Dedifferentiated amniotic fluid mesenchymal stem cell (primary cell): ENCODE data around the gene SPDYE6.
"Not testable (repeated sequence)": the region's sequence is repeated elsewhere in the genome, so short reads cannot be mapped to it uniquely, and the experiment has no call there.

Experiments used
- DNase-seq: peaks from one replicate; pipeline ENCODE4 v3.0.0-alpha.2; 2016; ENCODE audit errors: extremely low spot score

Gene SPDYE6

GRCh38 chr7:102317231-102318059 is 38.8 kb downstream of the SPDYE6 start:
- DNase-seq: no peak

DNA sequence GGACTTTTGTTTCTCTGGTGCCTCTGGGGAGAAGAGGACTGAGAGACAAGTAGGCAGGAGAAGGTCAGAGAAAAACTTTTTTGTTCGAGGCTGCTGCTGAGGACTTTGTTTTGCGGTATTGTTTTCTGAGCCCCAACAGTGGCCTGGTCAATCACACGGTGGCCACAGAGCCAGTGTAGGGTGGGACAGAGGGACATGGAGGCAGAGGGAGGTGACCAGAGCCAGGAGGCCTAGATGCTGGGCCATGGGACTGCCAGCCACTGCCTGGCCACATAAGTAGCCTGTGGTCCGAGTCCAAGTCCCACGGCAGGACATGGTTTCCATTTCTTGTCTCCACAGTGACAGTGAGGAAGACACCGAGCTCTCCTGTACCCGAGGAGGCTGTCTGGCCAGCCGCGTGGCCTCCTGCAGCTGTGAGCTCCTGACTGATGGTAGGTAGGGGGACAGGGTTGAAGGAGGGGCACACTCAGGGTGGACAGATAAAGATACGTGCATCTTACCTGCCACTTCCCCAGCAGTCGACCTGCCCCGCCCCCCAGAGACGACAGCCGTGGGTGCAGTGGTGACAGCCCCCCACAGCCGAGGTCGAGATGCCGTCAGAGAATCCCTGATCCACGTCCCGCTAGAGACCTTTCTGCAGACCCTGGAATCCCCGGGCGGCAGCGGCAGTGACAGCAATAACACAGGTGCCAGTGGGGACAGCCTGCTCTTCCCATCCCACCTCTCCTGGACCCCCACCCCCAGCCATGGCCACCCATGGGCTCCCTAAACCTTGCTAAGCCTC is 42.1 kb downstream of the SPDYE6 start:
- no peak for DNase-seq

DNA sequence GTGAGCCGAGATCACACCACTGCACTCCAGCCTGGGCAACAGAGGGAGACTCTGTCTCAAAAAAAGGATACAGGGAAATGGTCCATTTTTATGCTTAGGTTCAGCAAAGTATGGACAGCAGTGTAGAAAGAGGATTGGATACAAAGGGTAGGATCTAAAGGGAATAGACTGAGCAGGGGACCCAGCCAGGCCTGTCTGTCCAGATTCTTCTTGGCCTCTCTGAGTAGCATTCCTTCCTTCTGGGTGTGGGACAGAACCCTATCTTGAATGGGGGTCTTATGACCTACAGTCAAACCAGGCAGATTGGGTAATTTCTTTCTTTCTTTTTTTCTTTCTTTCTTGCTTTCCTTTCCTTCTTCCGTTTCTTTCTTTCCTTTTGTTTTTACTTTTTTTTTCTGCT is 43.9 kb downstream of the SPDYE6 start:
- no peak for DNase-seq

GRCh38 chr7:102310414-102310815 is 45.8 kb downstream of the SPDYE6 start:
- no peak for DNase-seq

DNA sequence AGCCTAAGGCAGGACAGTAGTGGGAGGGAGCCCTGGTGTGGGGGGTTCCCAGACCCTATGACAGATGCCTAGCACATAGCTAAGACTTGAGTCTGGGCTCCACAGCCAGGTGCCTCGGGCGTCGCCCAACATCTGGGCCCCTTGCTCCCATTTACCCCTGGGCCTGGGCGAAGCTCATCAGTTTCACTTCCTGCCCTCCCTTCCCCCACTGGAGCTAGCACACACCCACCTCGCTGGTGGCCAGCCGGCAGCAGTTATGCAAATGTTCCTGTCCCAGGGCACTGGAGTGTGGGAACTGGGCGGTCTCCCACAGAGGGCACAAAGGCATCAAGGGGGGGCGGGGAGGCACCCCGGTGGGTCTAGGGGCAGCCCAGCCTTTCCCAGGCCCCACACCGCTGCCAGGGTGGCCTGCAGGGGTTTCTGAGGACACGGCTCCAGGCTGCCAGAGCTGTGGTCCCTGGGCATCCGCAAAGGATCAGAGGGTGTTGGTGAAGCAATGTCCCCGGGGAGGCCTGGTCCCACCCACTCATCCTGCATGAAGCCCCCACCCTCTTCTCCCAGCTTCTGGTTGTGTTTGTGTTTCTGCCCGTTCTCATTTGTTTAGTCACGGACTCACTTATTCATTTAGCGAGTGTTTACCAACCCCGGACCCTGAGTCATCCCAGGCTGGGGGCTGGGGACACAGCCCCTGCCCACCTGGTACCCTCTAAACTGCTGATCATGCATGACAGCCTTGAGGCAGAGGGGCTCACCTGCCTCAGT is 49.1 kb downstream of the SPDYE6 start:
- no peak for DNase-seq

GRCh38 chr7:102305414-102306268 is 50.6 kb downstream of the SPDYE6 start:
- DNase-seq: no peak

GRCh38 chr7:102304668-102305067 is 51.6 kb downstream of the SPDYE6 start:
- no peak for DNase-seq

DNA sequence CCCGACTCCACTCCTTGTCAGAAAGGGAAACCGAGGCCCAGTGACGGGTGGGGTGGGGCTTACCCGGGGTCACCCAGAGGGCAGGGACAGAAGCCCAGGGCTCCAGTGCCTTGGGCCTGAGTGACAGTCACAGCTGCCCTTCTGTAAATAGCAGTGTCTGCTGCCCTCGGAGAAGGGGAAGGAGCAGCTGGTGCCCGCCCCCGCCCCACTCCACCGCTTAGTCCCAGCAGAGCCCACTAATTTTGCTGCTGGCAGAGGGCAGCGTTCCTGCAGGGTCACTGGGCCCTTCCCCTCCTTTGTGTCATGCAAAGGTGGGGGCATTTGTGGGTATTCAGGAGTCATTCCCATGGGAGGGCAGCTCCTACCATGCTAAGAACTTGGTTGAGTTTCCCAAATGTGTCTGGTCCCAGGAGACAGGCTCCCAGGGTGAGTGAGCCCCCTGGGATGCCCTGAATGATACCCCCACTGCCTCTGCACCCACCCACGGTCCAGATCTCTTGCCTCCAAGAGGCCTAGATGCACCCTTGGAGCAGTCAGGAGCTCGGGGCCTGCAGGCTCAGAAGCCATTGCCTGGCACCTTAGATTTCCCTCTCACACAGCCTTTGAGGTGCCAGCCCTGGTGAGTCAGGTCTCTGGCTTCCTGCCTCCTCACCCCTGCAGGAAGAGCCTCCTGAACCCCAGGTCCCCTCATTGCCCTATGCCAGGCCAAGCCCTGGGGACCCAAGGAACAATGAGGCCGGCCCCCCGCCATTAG is 52.4 kb downstream of the SPDYE6 start:
- no peak for DNase-seq

DNA sequence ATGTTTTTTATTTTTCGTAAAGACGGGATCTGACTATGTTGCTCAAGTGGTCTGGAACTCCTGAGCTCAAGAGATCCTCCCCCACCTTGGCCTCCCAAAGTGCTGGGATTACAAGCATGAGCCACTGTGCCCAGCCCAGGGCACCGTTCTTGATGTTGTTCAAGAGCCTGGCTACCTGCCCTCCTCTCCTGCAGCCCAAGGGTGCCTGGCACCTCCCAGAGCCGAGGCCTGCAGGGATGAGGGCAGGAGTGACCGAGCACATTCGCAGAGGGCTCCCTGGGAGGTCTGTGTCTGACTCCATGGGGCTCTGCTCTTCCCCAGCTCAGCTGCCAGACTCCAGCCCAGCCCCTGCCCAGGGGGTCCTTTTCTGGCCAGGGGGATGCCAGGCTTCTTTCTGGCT is 54.2 kb downstream of the SPDYE6 start:
- no peak for DNase-seq

GRCh38 chr7:102301367-102301766 is 54.9 kb downstream of the SPDYE6 start:
- DNase-seq: not testable (repeated sequence)

- no peak for DNase-seq
Measured at GRCh38 chr7:102300643-102301221, 55.5 kb downstream of the SPDYE6 start.

- no peak for DNase-seq
Measured at GRCh38 chr7:102297487-102298218, 58.6 kb downstream of the SPDYE6 start.

GRCh38 chr7:102296514-102296913 is 59.7 kb downstream of the SPDYE6 start:
- DNase-seq: no peak

- DNase-seq: no peak
Measured at GRCh38 chr7:102296179-102296438, 60.1 kb downstream of the SPDYE6 start.
